Nephron progenitor cell (in vitro differentiated cells): Measurements from ENCODE around the gene C6orf89.

Experiments used
- DNase-seq: peaks from one replicate; pipeline ENCODE4 v3.0.0; 2021
- H3K27ac Mint-ChIP-seq: 2 replicates; pipeline ENCODE4 v1.8.0; 2021; ENCODE audit warnings: mild to moderate bottlenecking, moderate library complexity, mixed read lengths
- H3K27me3 Mint-ChIP-seq: 2 replicates; pipeline ENCODE4 v1.8.0; 2021; ENCODE audit warnings: mild to moderate bottlenecking, low read depth, mixed read lengths; ENCODE audit not compliant: poor library complexity
- H3K36me3 Mint-ChIP-seq: 2 replicates; pipeline ENCODE4 v1.8.0; 2021; ENCODE audit warnings: low read depth, mixed read lengths
- H3K4me1 Mint-ChIP-seq: 2 replicates; pipeline ENCODE4 v1.8.0; 2021; ENCODE audit warnings: mixed read lengths
- H3K4me3 Mint-ChIP-seq: 2 replicates; pipeline ENCODE4 v1.8.0; 2021; ENCODE audit warnings: mild to moderate bottlenecking, moderate library complexity, mixed read lengths
- H3K9me3 Mint-ChIP-seq: 2 replicates; pipeline ENCODE4 v1.8.0; 2021; ENCODE audit warnings: mild to moderate bottlenecking, moderate library complexity, mixed read lengths
- TF ChIP-seq, protein P1 (sequence below): fragments of 200-600 bp; sonication (generic); IDR thresholded peaks from 2 replicates; pipeline ENCODE4 v1.5.0; 2021; ENCODE audit warnings: antibody characterized with exemption

Gene C6orf89

DNA sequence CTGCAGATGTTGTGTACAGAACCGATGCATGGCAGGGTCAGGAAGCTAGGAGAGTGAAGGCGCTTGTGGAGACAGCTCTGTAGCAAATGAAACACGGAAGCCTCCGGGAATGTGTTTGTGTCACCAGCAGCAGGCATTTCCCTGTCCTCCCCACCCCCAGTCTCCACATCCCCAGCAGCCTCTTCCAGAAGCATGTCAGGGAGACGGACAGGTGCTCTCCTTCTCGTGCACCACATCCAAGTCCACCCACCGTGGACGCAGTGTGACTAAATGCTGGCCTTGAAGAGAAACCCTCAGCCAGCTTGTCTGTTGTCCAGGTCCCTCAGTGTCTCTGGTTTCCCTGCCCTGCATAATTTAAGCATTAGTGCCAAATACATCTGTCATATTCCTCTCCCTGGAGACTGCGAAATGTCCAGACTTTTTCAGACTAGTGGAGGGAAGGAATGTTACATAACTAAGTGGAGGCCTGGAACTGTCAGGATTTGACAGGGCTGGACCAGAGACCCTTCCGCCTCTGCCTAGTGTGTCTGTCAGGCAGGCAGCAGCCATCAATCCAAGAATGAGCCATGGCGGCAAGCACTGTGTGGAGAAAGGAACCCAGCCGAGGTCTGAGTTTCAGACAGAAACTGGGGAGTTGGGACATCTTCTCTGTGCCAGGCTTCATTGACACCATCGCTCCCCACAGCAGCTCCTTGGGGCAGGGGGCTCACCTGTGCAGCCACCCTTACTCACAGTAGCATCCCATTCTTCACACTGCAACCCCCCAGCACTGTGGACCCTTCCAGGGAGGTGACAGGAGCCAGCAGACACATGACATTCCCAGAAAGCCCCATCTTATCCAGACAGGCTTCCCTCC is 42.2 kb downstream of the C6orf89 start:
- no peak for DNase-seq
- TF ChIP-seq, protein P1, sequence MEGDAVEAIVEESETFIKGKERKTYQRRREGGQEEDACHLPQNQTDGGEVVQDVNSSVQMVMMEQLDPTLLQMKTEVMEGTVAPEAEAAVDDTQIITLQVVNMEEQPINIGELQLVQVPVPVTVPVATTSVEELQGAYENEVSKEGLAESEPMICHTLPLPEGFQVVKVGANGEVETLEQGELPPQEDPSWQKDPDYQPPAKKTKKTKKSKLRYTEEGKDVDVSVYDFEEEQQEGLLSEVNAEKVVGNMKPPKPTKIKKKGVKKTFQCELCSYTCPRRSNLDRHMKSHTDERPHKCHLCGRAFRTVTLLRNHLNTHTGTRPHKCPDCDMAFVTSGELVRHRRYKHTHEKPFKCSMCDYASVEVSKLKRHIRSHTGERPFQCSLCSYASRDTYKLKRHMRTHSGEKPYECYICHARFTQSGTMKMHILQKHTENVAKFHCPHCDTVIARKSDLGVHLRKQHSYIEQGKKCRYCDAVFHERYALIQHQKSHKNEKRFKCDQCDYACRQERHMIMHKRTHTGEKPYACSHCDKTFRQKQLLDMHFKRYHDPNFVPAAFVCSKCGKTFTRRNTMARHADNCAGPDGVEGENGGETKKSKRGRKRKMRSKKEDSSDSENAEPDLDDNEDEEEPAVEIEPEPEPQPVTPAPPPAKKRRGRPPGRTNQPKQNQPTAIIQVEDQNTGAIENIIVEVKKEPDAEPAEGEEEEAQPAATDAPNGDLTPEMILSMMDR, result no peak
- peaks cover 3% of the 10 kb centered on the region for H3K9me3 Mint-ChIP-seq
- H3K36me3 Mint-ChIP-seq, result no peaks in the 10 kb centered on the region
- peak overlapping the region; percentile 21 for H3K27ac Mint-ChIP-seq
- H3K4me1 Mint-ChIP-seq, result peaks cover 65% of the 10 kb centered on the region
- H3K27me3 Mint-ChIP-seq, result peaks cover 19% of the 10 kb centered on the region
- H3K4me3 Mint-ChIP-seq, result no peak overlapping the region

DNA sequence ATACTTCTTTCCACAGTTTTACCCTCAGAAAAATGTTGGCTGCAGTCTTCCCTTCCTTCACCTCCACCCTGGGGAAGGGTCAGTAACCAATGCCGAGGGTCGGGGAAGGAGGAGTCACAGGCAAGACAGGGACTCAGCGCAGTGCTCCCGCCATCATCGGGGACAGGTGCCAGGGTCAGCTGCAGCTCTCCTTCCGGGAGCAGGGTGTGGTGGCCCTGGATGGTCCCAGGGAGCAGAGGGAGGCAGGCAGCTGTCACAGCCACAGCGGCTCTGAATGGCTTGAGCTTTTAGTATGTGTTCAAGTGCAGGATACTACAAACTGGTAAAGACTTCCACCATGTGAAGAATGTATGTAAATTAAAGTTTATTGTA is 42.8 kb downstream of the C6orf89 start:
- Mint-ChIP-seq H3K4me1 (peaks cover 65% of the 10 kb centered on the region), H3K9me3 (peaks cover 4% of the 10 kb centered on the region), H3K4me3 (no peak overlapping the region), H3K27me3 (peaks cover 19% of the 10 kb centered on the region), H3K36me3 (no peaks in the 10 kb centered on the region), H3K27ac (no peak overlapping the region)
- TF ChIP-seq, protein P1, result no peak
- DNase-seq, result no peak

DNA sequence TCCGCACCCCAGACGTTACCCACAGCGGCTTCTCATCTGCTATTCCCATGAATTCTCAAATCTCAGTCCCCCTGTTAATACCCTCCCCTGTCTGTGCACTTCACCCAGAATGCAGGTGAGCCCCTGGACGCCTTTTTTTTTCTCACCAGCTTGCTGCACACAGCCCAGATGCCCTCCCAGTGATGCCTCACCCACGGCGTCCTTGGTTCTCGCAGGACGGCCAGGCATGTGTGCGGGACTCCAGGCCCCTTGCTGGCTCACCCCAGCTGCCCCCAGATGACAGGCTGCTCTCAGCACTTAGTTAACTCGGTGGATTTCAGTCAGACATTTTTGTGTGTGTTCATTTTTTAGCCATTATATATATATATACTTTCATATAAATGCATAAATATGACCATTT is 43.4 kb downstream of the C6orf89 start:
- H3K4me3 Mint-ChIP-seq, result no peak overlapping the region
- peaks cover 4% of the 10 kb centered on the region for H3K9me3 Mint-ChIP-seq
- TF ChIP-seq, protein P1, result no peak
- no peak for DNase-seq
- peaks cover 19% of the 10 kb centered on the region for H3K27me3 Mint-ChIP-seq
- H3K36me3 Mint-ChIP-seq, result no peaks in the 10 kb centered on the region
- H3K27ac Mint-ChIP-seq, result no peak overlapping the region
- peaks cover 62% of the 10 kb centered on the region for H3K4me1 Mint-ChIP-seq

DNA sequence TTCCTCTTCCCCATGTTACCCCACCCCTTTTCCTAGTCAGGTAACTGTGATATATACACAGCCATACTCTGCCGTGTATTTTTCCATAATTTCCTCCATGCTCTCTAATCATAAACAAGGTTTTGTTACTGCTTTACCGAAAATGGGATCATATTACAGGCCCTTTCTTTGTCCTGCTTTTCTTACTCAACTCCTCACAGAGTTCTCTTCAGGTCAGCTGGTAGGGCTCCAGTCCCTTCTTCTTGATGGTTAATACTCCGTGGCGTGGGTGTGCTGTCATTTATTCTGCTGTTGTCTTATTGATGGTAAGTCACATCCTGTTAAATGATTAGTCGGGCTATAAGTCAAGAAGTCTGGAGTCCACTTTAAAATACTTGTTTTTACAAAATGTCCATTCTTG is 43.9 kb downstream of the C6orf89 start:
- Mint-ChIP-seq H3K27ac (no peak overlapping the region), H3K27me3 (peaks cover 19% of the 10 kb centered on the region), H3K9me3 (peaks cover 4% of the 10 kb centered on the region), H3K4me1 (peaks cover 57% of the 10 kb centered on the region), H3K36me3 (no peaks in the 10 kb centered on the region), H3K4me3 (no peak overlapping the region)
- DNase-seq, result no peak
- TF ChIP-seq, protein P1, result no peak

DNA sequence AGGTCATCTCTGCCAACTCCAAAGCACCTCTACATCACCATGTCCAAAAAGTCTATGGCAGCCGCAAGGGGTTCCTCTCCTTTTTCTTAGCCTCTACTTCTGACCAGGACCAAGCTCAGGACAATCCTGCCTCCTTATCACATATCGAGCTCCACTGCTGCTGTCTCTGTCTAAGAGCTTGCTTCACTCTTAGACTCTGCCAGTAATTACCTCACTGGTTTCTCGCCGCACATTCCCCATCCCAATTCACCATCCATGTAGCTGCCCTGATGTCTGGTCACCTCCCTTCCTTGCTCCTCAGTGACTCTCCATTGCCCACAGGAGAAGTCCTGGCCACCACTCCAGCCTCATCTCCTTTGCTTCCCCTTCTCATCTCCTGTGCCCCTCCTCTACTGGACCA is 44.7 kb downstream of the C6orf89 start:
- H3K4me1 Mint-ChIP-seq, result peaks cover 48% of the 10 kb centered on the region
- H3K36me3 Mint-ChIP-seq, result no peaks in the 10 kb centered on the region
- H3K27ac Mint-ChIP-seq, result no peak overlapping the region
- H3K4me3 Mint-ChIP-seq, result no peak overlapping the region
- H3K9me3 Mint-ChIP-seq, result peaks cover 4% of the 10 kb centered on the region
- no peak for DNase-seq
- peaks cover 19% of the 10 kb centered on the region for H3K27me3 Mint-ChIP-seq
- TF ChIP-seq, protein P1, result no peak

DNA sequence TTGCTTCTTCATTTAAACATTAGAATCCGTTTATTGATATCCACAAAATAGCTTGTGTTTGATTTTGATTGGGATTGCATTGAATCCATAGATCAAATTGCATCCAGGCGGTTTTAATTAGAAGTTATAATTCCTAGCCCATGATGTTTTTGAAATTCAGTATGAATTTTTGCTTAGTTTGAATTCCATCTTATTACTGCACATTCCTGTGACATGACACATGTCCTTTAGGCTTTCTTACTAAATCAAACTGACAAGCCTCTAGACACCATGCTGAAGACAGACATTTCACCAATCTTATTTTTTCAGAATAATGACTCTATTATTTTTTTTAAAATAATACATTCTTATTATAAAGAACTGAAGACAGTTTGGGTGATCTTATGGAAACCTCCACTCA is 47.4 kb downstream of the C6orf89 start:
- no peaks in the 10 kb centered on the region for H3K36me3 Mint-ChIP-seq
- no peak for DNase-seq
- H3K9me3 Mint-ChIP-seq, result peaks cover 4% of the 10 kb centered on the region
- H3K27me3 Mint-ChIP-seq, result peaks cover 25% of the 10 kb centered on the region
- no peak overlapping the region for H3K4me3 Mint-ChIP-seq
- TF ChIP-seq, protein P1, result no peak
- peaks cover 32% of the 10 kb centered on the region for H3K4me1 Mint-ChIP-seq
- H3K27ac Mint-ChIP-seq, result no peak overlapping the region
